ENCODE data around the gene ABCA2.

The ABCA2 gene

GRCh38 chr9:137027369-137028262, at the start of gene ABCA2:
ABCA2 (minus strand) TSS chr9:137028237; CDS start chr9:137028140, 97 bp downstream.
- no peak for DNase-seq (ENCODE audit: low read depth)

GRCh38 chr9:137077010-137077747, 49.1 kb upstream of the ABCA2 start, which contains the start of gene UAP1L1:
UAP1L1 (plus strand) TSS chr9:137077517; CDS start chr9:137077533, 16 bp downstream.
- no peak for DNase-seq (ENCODE audit: low read depth)

GRCh38 chr9:137076636-137077009, 48.6 kb upstream of the ABCA2 start:
- no peak for DNase-seq (ENCODE audit: low read depth)

GRCh38 chr9:137075275-137075775, 47.3 kb upstream of the ABCA2 start:
- DNase-seq (ENCODE audit: low read depth), result no peak

- DNase-seq (ENCODE audit: low read depth), result no peak
Measured at GRCh38 chr9:137074657-137075274, 46.7 kb upstream of the ABCA2 start.

GRCh38 chr9:137073992-137074399, 46.0 kb upstream of the ABCA2 start:
- DNase-seq (ENCODE audit: low read depth), result no peak

GRCh38 chr9:137071282-137071681, 43.2 kb upstream of the ABCA2 start:
- DNase-seq (ENCODE audit: low read depth), result no peak

- DNase-seq (ENCODE audit: low read depth), result no peak
Measured at GRCh38 chr9:137070906-137071275, 42.9 kb upstream of the ABCA2 start.

- DNase-seq (ENCODE audit: low read depth), result no peak
Measured at GRCh38 chr9:137070201-137070905, 42.3 kb upstream of the ABCA2 start, which contains the start of gene SAPCD2. SAPCD2 (minus strand) TSS chr9:137070557; CDS start chr9:137070460, 97 bp downstream.

- no peak for DNase-seq (ENCODE audit: low read depth)
Measured at GRCh38 chr9:137069508-137070091, 41.6 kb upstream of the ABCA2 start.

- DNase-seq (ENCODE audit: low read depth), result no peak
Measured at GRCh38 chr9:137068539-137069507, 40.8 kb upstream of the ABCA2 start.

GRCh38 chr9:137067860-137068538, 40.0 kb upstream of the ABCA2 start:
- DNase-seq (ENCODE audit: low read depth), result no peak

GRCh38 chr9:137066096-137066861, 38.2 kb upstream of the ABCA2 start:
- DNase-seq (ENCODE audit: low read depth), result no peak

GRCh38 chr9:137065336-137065967, 37.4 kb upstream of the ABCA2 start:
- no peak for DNase-seq (ENCODE audit: low read depth)

- DNase-seq (ENCODE audit: low read depth), result no peak
Measured at GRCh38 chr9:137064880-137065164, 36.8 kb upstream of the ABCA2 start.

GRCh38 chr9:137064027-137064879, 36.2 kb upstream of the ABCA2 start:
- DNase-seq (ENCODE audit: low read depth), result no peak

- no peak for DNase-seq (ENCODE audit: low read depth)
Measured at GRCh38 chr9:137063311-137064026, 35.4 kb upstream of the ABCA2 start.
